Activated CD4-positive, alpha-beta memory T cell treated with anti-CD3 and anti-CD28 coated beads, Interleukin-2, amount 10 ng/mL, durations not matched to agents 7 days and 5 days (primary cell): ENCODE measurements around the gene ARHGEF11. TPM values are rescaled to one million over a fixed set of nuclear protein-coding genes. Genes with fewer than 3 reads are reported as not detected.

ENCODE experiments used
- CTCF ChIA-PET: fragments of 350-600 bp; sonication (Branson Sonifier 250); formaldehyde crosslinking; loops from one replicate; lab custom pipeline; 2021; ENCODE audit warnings: antibody characterized with exemption, inconsistent platforms; lab: Charles Lee
- POLR2A ChIA-PET: fragments of 350-600 bp; sonication (Branson Sonifier 250); formaldehyde crosslinking; loops from one replicate; lab custom pipeline; 2021; ENCODE audit warnings: antibody characterized with exemption; lab: Charles Lee
- DNase-seq: peaks from one replicate; pipeline ENCODE4 v3.0.0-alpha.2; 2020
- H3K27ac Mint-ChIP-seq: one replicate; pipeline ENCODE4 v1.8.0; 2021; ENCODE audit warnings: mild to moderate bottlenecking, mixed read lengths
- H3K27me3 Mint-ChIP-seq: one replicate; pipeline ENCODE4 v1.8.0; 2021; ENCODE audit warnings: mixed read lengths
- H3K36me3 Mint-ChIP-seq: one replicate; pipeline ENCODE4 v1.8.0; 2021; ENCODE audit warnings: low read depth, mixed read lengths
- H3K4me1 Mint-ChIP-seq: one replicate; pipeline ENCODE4 v1.8.0; 2021; ENCODE audit warnings: mixed read lengths
- H3K4me3 Mint-ChIP-seq: one replicate; pipeline ENCODE4 v1.8.0; 2021; ENCODE audit warnings: mild to moderate bottlenecking, mixed read lengths
- H3K9me3 Mint-ChIP-seq: one replicate; pipeline ENCODE4 v1.8.0; 2021; ENCODE audit warnings: mixed read lengths
- total RNA-seq, 2 experiments: library from RNA; stranded (reverse); gene quantifications; one replicate each; pipeline ENCODE4 v1.2.3, GENCODE V29; 2021

ARHGEF11 gene
- total RNA-seq, 2 experiments from 2014 or later: 14.9 to 15.8 TPM

GRCh38 chr1:157008502-157008901, 37.0 kb downstream of the ARHGEF11 start:
- Mint-ChIP-seq H3K4me3 (no peak overlapping the region), H3K27ac (no peak overlapping the region), H3K27me3 (peaks cover 40% of the 10 kb centered on the region), H3K9me3 (no peaks in the 10 kb centered on the region), H3K4me1 (no peaks in the 10 kb centered on the region), H3K36me3 (no peaks in the 10 kb centered on the region)
- ChIA-PET CTCF (no interaction called here), POLR2A (no interaction called here)
- DNase-seq: no peak

- Mint-ChIP-seq H3K4me3 (no peak overlapping the region), H3K27me3 (peaks cover 42% of the 10 kb centered on the region), H3K9me3 (no peaks in the 10 kb centered on the region), H3K4me1 (no peaks in the 10 kb centered on the region), H3K27ac (no peak overlapping the region), H3K36me3 (no peaks in the 10 kb centered on the region)
- POLR2A ChIA-PET: no interaction called here
- CTCF ChIA-PET: no interaction called here
- DNase-seq: no peak
Measured at GRCh38 chr1:157007306-157007705, 38.2 kb downstream of the ARHGEF11 start.

DNA sequence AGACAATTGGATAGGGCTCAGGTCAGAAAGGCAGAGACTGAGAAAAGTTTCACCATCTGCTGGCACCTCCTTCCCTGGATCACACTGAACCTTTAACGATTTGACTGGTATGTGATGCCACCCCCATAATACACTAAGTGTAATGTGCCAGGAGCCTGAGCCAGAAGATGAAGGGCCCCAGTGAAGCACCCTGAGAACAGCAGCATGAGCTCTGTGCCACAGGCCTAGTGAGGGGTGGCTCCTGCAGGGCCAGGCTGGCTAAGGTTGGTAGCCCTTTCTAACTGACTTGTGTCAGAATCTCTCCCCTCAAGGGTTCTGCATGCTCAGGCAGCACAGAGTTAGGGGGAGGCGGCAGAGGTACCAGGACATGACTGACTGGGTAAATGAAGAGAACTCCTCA, 38.9 kb downstream of the ARHGEF11 start:
- Mint-ChIP-seq H3K9me3 (no peaks in the 10 kb centered on the region), H3K4me3 (no peak overlapping the region), H3K4me1 (no peaks in the 10 kb centered on the region), H3K27me3 (peaks cover 38% of the 10 kb centered on the region), H3K36me3 (no peaks in the 10 kb centered on the region), H3K27ac (no peak overlapping the region)
- no peak for DNase-seq
- ChIA-PET POLR2A (no interaction called here), CTCF (interaction anchor here (0.9 kb wide), 1 partner anchor 68 kb away, joined by 4 read pairs; no protein-coding TSS in a partner anchor)

DNA sequence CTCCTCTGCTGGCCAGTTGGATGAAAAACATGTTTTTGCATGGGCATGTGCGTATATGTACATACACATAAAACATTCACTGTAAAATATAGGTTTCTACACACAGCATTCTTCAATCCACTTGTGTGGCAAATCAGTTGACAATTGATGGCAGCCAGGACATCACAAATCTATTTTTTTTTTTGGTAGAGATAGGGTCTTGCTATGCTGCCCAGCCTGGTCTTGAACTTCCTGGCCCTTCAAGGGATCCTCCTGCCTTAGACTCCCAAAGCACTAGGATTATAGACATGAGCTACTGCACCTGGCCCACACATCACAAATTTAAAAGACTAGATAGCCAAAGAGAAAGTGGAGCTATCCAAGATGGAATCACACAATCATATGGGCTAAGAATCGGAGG, 39.6 kb downstream of the ARHGEF11 start:
- Mint-ChIP-seq H3K9me3 (no peaks in the 10 kb centered on the region), H3K4me3 (no peak overlapping the region), H3K4me1 (no peaks in the 10 kb centered on the region), H3K36me3 (no peaks in the 10 kb centered on the region), H3K27ac (no peak overlapping the region), H3K27me3 (peaks cover 33% of the 10 kb centered on the region)
- ChIA-PET POLR2A (no interaction called here), CTCF (interaction anchor here (0.9 kb wide), 1 partner anchor 68 kb away, joined by 4 read pairs; no protein-coding TSS in a partner anchor)
- DNase-seq: no peak

- no peaks in the 10 kb centered on the region for H3K9me3 Mint-ChIP-seq
- no peak overlapping the region for H3K4me3 Mint-ChIP-seq
- POLR2A ChIA-PET: no interaction called here
- no peaks in the 10 kb centered on the region for H3K36me3 Mint-ChIP-seq
- H3K27ac Mint-ChIP-seq: no peak overlapping the region
- CTCF ChIA-PET: no interaction called here
- no peaks in the 10 kb centered on the region for H3K4me1 Mint-ChIP-seq
- DNase-seq: no peak
- peaks cover 32% of the 10 kb centered on the region for H3K27me3 Mint-ChIP-seq
Measured at GRCh38 chr1:157004806-157005205, 40.7 kb downstream of the ARHGEF11 start.

DNA sequence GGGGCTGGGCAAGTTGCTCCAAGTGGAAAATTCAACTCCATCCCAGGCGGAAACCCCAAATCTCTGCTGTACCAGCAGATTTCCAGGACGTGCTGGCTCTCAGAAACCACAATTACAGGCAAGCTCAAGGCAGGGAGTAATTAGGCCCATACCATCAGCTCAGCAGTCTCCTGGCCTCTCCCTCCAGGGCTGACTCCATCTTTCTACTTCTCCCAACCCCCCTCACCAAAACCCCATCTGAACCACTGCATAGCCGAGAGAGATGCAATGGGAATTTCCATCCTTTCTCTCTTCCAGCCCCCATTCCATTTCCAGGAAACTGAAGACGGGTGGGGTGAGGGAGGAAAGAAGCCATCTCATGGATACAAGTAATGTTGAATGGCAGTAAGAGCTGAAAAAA, 41.2 kb downstream of the ARHGEF11 start:
- Mint-ChIP-seq H3K9me3 (no peaks in the 10 kb centered on the region), H3K27me3 (peaks cover 28% of the 10 kb centered on the region), H3K27ac (no peak overlapping the region), H3K36me3 (no peaks in the 10 kb centered on the region), H3K4me1 (no peaks in the 10 kb centered on the region), H3K4me3 (no peak overlapping the region)
- DNase-seq: no peak
- CTCF ChIA-PET: no interaction called here
- POLR2A ChIA-PET: no interaction called here

GRCh38 chr1:157001304-157001703, 44.2 kb downstream of the ARHGEF11 start:
- no peak overlapping the region for H3K4me3 Mint-ChIP-seq

DNA sequence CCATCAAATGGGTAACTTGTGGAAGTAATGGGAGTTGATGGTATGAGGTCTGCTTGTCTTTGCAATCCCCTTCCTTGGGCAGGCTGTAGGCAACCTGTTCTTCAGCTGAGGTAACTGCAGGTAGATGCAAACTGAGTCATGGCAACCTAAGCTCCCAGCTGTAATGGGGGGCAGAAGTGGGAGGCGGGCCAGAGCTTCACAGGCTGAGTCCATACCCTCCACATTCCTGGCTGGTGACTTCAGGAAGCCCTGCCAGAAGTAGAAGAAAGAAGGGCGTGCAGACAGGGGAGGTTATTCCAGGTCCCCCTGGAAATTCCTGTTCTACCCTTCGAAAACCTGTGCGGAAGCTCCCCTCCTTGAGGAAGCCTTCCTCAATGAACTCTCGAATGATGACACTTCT, 44.9 kb downstream of the ARHGEF11 start:
- Mint-ChIP-seq H3K4me3 (no peak overlapping the region), H3K9me3 (no peaks in the 10 kb centered on the region), H3K36me3 (no peaks in the 10 kb centered on the region), H3K27ac (no peak overlapping the region), H3K4me1 (no peaks in the 10 kb centered on the region), H3K27me3 (peaks cover 16% of the 10 kb centered on the region)
- DNase-seq: no peak
- POLR2A ChIA-PET: no interaction called here
- CTCF ChIA-PET: no interaction called here

More at GRCh38 chr1:157001304-157001703, 44.2 kb downstream of the ARHGEF11 start:
- DNase-seq: no peak
- H3K9me3 Mint-ChIP-seq: no peaks in the 10 kb centered on the region
- H3K4me1 Mint-ChIP-seq: no peaks in the 10 kb centered on the region
- ChIA-PET POLR2A (no interaction called here), CTCF (no interaction called here)
- no peak overlapping the region for H3K27ac Mint-ChIP-seq
- H3K36me3 Mint-ChIP-seq: no peaks in the 10 kb centered on the region
- peaks cover 17% of the 10 kb centered on the region for H3K27me3 Mint-ChIP-seq

GRCh38 chr1:156999596-157000320, 45.8 kb downstream of the ARHGEF11 start:
- CTCF ChIA-PET: no interaction called here

GRCh38 chr1:156998840-156999500, 46.6 kb downstream of the ARHGEF11 start:
- Mint-ChIP-seq H3K9me3 (no peaks in the 10 kb centered on the region), H3K27ac (no peak overlapping the region), H3K4me1 (no peaks in the 10 kb centered on the region), H3K4me3 (no peak overlapping the region), H3K36me3 (no peaks in the 10 kb centered on the region), H3K27me3 (peaks cover 25% of the 10 kb centered on the region)
- DNase-seq: no peak
- POLR2A ChIA-PET: no interaction called here
- CTCF ChIA-PET: interaction anchor here (0.6 kb wide), 1 partner anchor 106 kb away, joined by 4 read pairs; no protein-coding TSS in a partner anchor

More at GRCh38 chr1:156999596-157000320, 45.8 kb downstream of the ARHGEF11 start:
- Mint-ChIP-seq H3K9me3 (no peaks in the 10 kb centered on the region), H3K4me3 (no peak overlapping the region), H3K27ac (no peak overlapping the region), H3K4me1 (no peaks in the 10 kb centered on the region), H3K27me3 (peaks cover 18% of the 10 kb centered on the region), H3K36me3 (no peaks in the 10 kb centered on the region)
- no peak for DNase-seq
- POLR2A ChIA-PET: no interaction called here

DNA sequence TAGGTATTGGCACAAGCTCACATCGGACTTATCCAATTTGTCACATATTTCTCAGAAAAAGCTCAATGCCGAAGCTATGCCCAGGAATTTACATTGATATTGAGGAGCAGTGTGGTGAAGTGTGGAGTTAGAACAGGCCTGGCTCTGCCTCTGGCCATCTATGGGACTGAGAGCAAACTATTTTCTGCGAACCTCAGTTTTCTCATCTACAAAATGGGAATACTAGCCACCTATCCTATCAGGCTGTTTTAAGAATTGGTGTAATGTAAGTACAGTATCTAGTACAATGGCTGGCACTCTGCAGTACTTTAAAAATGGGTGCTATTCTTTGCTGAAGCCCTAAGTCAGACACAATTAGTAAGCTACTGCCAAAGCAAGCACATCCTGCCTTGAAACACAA, 47.2 kb downstream of the ARHGEF11 start:
- H3K27me3 Mint-ChIP-seq: peaks cover 25% of the 10 kb centered on the region
- H3K9me3 Mint-ChIP-seq: no peaks in the 10 kb centered on the region
- H3K27ac Mint-ChIP-seq: no peak overlapping the region
- H3K36me3 Mint-ChIP-seq: no peaks in the 10 kb centered on the region
- DNase-seq: no peak
- CTCF ChIA-PET: interaction anchor here (0.6 kb wide), 1 partner anchor 105 kb away, joined by 4 read pairs; no protein-coding TSS in a partner anchor
- POLR2A ChIA-PET: no interaction called here
- H3K4me1 Mint-ChIP-seq: no peaks in the 10 kb centered on the region
- H3K4me3 Mint-ChIP-seq: no peak overlapping the region

- ChIA-PET CTCF (no interaction called here), POLR2A (no interaction called here)
- H3K4me1 Mint-ChIP-seq: no peaks in the 10 kb centered on the region
Measured at GRCh38 chr1:156995412-156995811, 50.1 kb downstream of the ARHGEF11 start.

DNA sequence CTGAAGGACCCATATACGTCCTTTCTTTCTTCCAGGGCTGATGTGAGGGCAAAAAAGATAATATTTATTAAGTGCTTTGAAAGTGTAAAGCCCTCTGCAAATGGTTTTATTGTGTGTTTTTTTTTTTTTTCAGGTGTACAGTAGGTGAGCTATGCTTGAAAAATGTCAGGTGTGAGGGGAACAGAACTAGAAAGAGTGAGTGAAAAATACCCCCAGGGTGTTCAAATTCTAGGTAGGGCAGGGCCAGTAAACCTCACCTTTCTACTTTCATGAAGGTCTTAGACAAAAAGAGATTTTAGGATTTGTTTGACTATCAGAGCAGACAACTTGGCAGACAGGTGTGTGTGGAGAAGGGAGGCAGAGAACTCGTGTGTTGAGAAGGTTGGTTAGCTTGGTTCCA, 51.3 kb downstream of the ARHGEF11 start:
- no peak overlapping the region for H3K4me3 Mint-ChIP-seq
- ChIA-PET POLR2A (no interaction called here), CTCF (interaction anchor here (0.6 kb wide), 1 partner anchor 66 kb away, joined by 3 read pairs; no protein-coding TSS in a partner anchor)
- no peaks in the 10 kb centered on the region for H3K4me1 Mint-ChIP-seq
- H3K9me3 Mint-ChIP-seq: no peaks in the 10 kb centered on the region
- no peaks in the 10 kb centered on the region for H3K36me3 Mint-ChIP-seq
- H3K27me3 Mint-ChIP-seq: peaks cover 30% of the 10 kb centered on the region
- H3K27ac Mint-ChIP-seq: no peak overlapping the region
- DNase-seq: no peak

More at GRCh38 chr1:156995412-156995811, 50.1 kb downstream of the ARHGEF11 start:
- no peaks in the 10 kb centered on the region for H3K9me3 Mint-ChIP-seq
- no peak for DNase-seq
- no peaks in the 10 kb centered on the region for H3K36me3 Mint-ChIP-seq
- no peak overlapping the region for H3K27ac Mint-ChIP-seq
- peaks cover 21% of the 10 kb centered on the region for H3K27me3 Mint-ChIP-seq
- H3K4me3 Mint-ChIP-seq: no peak overlapping the region
